Right hindlimb (tissue), 1 donor: Measurements from ENCODE around the gene TSPAN9.
A peak's percentile ranks its signal among the peaks of the same experiment; 100 is the strongest.

Experiments
- DNase-seq: peaks from one replicate; pipeline ENCODE4 v3.0.0-alpha.2; 2018

Gene TSPAN9

DNA sequence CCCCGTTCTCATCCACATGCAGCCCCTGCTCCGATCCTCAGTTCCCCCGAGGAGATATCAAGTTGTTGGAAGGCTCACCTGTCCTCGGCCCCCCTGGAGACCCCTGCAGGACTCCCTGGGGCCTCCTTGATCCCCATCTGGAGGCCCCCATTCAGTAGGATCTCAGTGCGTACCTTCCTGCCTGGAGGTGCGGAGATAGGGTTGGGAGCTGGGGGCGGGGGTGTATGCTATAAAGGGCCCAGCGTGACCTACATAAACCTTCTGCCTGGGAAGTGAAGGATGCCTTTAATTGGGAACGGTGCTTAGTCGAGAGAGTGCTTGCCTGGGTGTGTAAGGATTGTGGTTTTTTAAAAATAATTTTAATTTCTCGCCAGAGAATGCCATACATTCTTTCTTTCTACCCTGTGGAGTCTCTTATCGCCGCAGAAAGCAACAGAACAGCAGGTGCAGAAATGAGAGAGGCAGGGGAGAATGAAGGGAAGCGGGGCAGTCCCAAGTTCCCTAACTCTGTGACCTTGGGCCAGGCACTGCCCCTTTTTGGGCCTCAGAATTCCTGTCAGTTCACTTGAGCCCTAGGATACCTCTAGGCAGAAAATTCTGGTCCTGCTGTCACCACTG, 153.7 kb downstream of the TSPAN9 start:
- DNase-seq = no peak

DNA sequence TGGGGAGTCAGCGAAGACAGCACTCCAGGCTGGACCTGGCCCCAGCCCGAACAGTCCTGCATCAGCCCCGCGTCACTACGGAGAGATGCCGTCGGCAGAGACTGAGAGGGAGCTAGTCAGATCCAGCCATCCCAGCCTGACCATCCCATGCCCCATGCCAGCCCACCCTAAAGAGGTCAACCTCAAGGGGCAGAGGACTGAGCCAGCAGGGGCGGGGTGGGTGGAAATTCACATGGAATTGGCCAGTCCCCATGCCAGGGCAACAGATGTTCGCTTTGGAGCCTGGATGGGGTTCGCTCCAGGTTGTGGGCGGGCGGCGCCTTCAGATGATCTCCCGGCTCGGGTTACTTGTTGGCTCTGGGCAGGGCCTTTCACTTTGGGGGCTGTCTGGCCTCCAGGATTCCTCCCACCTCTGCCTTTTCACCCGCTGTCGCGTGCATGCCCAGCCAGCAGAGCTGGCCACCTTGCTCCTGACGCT, 154.3 kb downstream of the TSPAN9 start:
- DNase-seq = peak; percentile 81

- no peak for DNase-seq
Observed at GRCh38 chr12:3233797-3234196, 156.6 kb downstream of the TSPAN9 start.

- no peak for DNase-seq
Observed at GRCh38 chr12:3236345-3237187, 159.4 kb downstream of the TSPAN9 start.

DNA sequence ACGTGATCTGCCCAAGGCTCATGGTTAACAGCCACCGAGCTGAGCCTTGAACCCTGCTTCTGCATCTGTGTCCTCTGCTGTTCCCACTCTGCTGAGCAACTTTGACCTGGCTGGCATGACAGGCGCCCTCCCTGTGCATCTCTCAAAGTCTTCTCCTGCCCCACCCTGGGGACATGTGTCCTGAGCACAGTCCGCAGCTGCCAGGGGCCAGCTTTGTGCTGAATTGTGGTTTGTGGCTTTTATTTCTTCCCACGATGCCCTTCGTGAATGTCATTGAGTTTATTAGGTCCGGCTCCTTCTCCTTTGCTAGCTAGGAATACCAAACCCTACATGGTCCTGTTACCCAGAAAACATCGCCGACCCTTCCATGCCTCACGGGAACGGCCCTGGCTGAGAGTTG, 161.0 kb downstream of the TSPAN9 start:
- no peak for DNase-seq

DNA sequence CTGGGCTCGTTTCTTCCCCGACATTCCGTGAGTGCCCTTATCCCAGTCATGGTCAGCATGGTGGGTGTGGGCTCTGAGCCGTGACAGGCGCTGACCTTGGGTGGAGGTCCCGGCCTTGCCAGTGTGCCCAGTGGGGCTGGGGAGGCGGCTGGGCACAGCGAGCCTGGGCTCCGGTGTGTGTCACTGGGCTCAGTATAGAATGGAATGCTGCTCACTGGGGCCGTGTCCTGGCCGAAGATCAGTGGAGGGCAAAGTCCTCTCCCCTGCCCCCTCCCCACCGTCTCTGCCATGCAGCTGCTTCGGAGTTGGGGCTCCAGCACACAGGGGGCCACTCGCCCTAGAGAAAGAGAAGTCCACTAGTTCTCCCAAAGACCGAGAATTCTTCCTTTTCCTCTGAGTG, 164.4 kb downstream of the TSPAN9 start:
- DNase-seq = no peak

DNA sequence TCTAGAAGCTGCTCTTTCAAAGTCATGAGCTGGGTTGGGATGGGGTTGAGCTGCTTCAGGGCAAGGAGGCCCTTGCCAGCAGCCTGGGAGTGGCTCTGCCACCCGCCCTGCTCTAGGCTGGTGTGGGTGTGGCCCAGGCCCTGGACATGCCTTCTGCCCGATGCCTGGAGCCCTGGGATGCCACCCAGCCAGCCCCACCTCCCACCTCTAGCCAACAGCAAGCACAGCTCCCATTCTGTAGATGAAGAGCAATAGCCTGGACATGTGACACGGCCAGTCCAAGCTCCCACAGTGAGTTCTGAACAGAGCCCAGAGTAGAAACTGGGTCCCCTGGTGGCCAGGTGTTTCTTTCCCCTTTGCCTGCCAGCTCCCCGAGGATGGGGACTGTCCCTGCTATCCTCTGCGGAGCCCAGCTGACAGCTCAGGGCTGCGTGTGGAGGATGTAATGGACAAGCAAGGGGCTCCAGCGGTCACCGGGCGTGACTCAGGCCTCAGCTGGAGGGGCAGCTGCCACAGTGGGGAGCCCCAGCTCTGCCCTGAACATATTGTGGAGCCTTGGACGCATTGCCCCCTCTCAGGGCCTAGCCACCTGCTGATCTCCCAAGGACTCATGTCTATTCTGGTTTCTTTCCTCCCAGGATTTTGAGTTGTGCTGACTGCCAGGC, 165.2 kb downstream of the TSPAN9 start:
- DNase-seq = no peak

DNA sequence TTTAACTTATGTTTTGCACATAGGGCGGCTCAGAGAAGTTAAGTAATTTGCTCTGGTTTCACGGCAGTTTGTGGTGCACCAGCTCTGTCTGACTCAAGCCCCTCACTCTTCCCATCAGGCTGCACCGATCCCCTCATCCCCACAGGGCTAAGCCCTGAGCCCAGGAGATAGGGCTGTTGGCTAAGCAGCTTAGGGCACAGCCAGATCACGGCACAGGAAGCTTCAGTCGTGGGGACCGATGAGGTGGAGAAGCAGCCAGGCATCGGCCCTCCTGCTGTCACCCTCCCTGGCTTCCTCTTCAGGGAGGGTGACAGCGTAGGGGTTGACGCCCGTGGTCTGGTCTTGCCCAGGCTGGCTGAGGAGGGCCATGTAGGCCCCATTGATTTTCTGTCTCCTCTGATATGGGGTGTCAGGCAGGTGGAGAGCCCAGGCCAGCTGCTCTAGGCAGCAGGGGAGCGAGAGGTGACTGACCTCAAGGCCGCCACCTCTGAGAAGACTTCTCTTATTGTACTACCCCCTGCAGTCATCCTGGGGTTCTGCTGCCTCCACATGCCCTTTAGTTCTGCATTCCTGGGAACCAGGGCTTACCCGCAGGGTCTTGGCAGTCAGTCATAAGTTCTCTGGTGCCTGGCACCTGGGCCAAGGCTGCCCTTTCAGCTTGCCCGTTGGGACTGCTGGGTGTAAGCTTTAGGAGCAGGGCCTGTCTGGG, 166.4 kb downstream of the TSPAN9 start:
- no peak for DNase-seq

DNA sequence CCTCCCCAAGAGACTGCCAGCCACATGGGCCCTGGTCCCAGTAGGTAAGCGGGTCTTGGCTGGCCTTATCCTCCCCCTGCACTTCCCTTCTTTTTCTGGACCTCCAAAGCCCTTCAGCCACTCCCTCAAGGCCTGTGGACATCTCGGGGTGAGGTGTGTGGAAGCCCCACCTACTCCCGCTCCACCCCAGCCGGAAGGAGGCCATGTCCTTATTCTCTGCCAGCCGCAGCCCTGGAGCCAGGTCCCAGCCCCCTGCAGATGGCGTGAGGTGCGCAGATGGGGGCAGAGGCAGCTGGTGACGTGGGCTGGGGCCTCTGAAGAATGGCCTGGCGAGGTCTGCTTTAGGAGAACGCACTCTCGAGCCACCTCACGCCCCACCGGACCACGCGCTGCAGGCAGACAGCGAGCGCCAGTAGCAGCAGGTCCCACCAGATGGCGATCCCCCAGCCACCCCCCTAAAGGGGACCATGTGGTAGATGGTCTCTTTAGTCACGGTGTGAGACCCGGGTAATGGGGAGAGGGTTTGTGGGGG, 167.1 kb downstream of the TSPAN9 start:
- DNase-seq = no peak

- DNase-seq = no peak
Observed at GRCh38 chr12:3246253-3246652, 169.1 kb downstream of the TSPAN9 start.

GRCh38 chr12:3247077-3247476, 169.9 kb downstream of the TSPAN9 start:
- no peak for DNase-seq

GRCh38 chr12:3247629-3248161, 170.5 kb downstream of the TSPAN9 start:
- no peak for DNase-seq

DNA sequence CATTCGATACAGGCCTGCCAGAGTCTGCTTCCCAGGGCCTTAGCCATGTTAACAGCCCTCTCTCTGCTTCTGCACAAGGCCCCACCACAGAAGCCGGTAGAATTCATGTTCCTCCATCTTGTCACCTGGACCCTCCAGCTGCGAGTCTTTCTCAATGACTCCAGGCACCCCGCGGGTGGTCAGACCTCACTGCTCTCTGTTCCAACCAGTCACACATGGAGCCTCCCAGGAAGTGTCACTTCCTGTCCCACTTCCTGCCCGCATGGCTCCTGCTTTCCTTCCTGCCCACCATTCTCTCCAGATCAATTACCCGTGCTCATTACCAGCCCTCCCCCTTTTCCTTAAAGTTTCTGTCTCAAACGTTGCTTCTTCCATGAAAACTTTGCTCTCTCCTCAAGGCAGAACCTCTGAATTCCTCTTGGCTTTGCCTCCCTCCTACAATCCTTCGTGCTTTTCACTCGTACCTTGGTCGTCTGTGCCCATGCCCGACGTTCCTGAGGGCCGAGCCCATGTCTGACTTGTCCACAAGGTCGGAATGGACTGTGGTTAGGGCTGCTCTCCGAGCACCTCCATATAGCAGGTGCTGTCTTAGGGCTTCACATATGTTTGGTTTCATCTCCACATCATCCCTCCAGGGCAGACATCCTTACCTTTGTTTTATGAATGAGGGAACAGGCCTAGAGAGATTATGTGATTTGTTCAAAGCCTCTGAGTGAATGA, 172.1 kb downstream of the TSPAN9 start:
- no peak for DNase-seq

GRCh38 chr12:3250034-3250433, 172.9 kb downstream of the TSPAN9 start:
- no peak for DNase-seq

- DNase-seq = no peak
Observed at GRCh38 chr12:3250576-3250975, 173.4 kb downstream of the TSPAN9 start.

- DNase-seq = no peak
Observed at GRCh38 chr12:3251067-3251466, 173.9 kb downstream of the TSPAN9 start.

DNA sequence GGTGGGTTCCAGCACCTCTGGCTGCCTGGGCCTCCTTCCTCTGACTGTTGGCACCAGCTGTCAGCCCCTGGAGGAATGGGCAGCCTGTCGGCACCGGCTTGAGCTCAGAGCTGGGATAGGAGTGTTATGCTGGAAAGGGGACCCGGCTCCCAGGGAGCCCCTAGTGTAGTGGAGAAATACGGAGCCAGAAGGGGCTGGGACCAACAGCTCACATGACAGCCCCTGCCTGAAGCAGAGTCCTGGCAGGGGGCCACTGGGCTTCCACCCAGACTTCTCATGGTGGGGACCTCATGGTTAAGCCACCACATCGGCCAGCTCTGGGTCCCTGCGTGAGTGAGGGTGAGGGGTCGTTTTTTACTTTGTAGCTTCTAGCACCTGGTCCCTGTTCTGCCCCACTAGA, 174.5 kb downstream of the TSPAN9 start:
- DNase-seq = peak; percentile 72

DNA sequence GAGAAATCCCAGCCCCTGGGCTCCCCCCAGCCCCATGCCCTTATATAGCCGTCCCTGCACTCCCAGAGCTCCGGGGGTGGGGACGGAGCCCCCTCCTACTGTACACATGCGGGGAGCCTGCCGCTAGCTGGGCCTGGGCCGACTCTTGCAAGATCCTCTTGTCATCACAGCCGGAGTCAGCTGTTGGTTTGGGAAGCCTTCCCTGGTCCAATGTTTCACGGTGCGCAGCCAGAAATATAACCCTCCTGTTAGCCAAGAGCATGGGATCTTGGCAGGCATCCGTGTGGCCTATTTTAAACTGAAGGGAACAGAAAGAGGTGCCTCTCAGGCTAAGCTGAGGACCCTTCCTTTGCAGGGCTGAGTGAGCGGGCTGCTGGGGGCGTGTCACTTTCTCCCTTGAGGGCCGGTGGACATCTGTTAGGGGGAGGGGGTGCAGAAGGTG, 175.3 kb downstream of the TSPAN9 start:
- DNase-seq = peak; percentile 95

- DNase-seq = no peak
Observed at GRCh38 chr12:3253682-3254275, 176.6 kb downstream of the TSPAN9 start.

DNA sequence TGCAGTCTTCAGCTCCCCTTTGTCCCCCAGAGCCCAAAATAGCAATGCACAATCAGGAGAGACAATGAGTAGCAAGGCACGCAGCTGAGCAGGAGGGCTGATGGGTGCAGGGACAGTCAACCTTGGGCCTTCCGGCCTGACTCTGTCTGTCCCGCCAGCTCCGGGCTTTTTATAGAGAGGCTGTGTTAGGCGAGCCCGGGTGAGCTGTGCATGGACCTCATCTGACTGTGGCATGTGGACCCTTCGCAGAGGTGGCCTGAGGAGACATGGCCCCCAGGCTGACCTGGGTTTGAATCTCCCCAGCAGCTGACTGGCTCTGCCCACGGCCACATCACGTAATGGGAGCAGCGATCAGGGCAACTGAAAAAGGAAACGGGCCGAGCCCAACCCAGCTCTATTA, 177.9 kb downstream of the TSPAN9 start:
- DNase-seq = no peak

- no peak for DNase-seq
Observed at GRCh38 chr12:3256103-3256631, 179.0 kb downstream of the TSPAN9 start.
